Left lung (tissue), 10 donors: Measurements from ENCODE around the gene NCOA6. TPM values are rescaled to one million over a fixed set of nuclear protein-coding genes. Genes with fewer than 3 reads are reported as not detected.

Source experiments
- ATAC-seq: fragments of 200-7000 bp; cut with Tn5 transposase; one replicate; pipeline ENCODE4 v1.9.1; 2020; ENCODE audit warnings: moderate library complexity
- DNase-seq, 4 donors: peaks; one replicate each; pipeline ENCODE4 v3.0.0-alpha.2; 2013 to 2020
- H3K27ac ChIP-seq, 2 donors: fragments of 200-600 bp; sonication (generic) in 1 of 2; one replicate each; pipeline versions ENCODE4 v1.5.0 to v1.8.0; 2020 to 2021
- H3K27me3 ChIP-seq, 2 donors: fragments of 200-600 bp; sonication (generic) in 1 of 2; one replicate each; pipeline versions ENCODE4 v1.5.0 to v1.8.0; 2020 to 2021
- H3K36me3 ChIP-seq, 2 donors: fragments of 200-600 bp; sonication (generic) in 1 of 2; one replicate each; pipeline versions ENCODE4 v1.5.0 to v1.8.0; 2020 to 2021
- H3K4me1 ChIP-seq, 2 donors: fragments of 200-600 bp; one replicate each; pipeline ENCODE4 v1.8.0; 2021
- H3K4me3 ChIP-seq, 2 donors: fragments of 200-600 bp; sonication (generic) in 1 of 2; one replicate each; pipeline versions ENCODE4 v1.5.0 to v1.8.0; 2020 to 2021; ENCODE audit warnings: mild to moderate bottlenecking in 1 of 2
- H3K9me3 ChIP-seq, 2 donors: fragments of 200-600 bp; sonication (generic) in 1 of 2; one replicate each; pipeline versions ENCODE4 v1.5.0 to v1.8.0; 2020 to 2021
- intact Hi-C, 2 donors: fragments of 100-400 bp; cut with DNase I; formaldehyde crosslinking; loops; one replicate each; pipeline versions ENCODE4 v1.11.2 to v1.14.2; 2022
- polyA plus RNA-seq, 6 donors: library from polyadenylated mRNA; unstranded; fragments of 120-200 nt; gene quantifications; one replicate each; pipeline ENCODE4 v1.2.1, GENCODE V29; 2013; ENCODE audit not compliant: insufficient read length in 6 of 6
- total RNA-seq, 2 donors: library from RNA; stranded (reverse); fragmentation: NEBNext Ultra II Directional; extraction: Animal tissue kit (Norgen Biotek cat#: 25700); gene quantifications; one replicate each; pipeline ENCODE4 v1.2.1, GENCODE V29; 2021
- TF ChIP-seq, protein P1 (sequence below), 2 donors: fragments of 200-600 bp; sonication (generic) in 1 of 2; IDR thresholded peaks; one replicate each; pipeline versions ENCODE4 v1.5.0 to v1.8.0; 2021; ENCODE audit warnings: antibody characterized with exemption in 2 of 2
- donor health status: DM: no; HTN: yes; CAD: no.
- donor health status: DM: no; HTN: no; CAD: no.

The NCOA6 gene
- total and polyA plus RNA-seq, 8 donors, result 26.0 to 52.3 (median 45.0) TPM

DNA sequence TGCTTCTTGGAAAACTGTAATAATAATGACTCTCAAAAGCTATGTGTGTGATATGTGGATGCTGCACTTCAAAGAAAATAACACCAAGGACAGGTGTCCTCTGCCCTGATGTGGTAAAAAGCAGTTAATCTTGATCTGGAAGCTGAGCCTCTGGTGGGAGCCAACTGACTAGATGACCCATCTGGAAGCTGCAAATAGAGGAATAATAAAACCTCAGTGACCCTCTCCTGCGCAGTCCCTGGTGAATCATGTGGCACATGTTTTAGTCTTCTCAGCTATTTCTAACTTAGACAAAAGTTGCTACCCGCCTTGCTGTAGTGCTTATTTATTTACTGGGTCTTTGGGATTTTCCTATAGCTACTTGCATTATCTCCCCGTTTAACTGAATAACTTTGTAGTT lies 74.0 kb downstream of the NCOA6 start:
- peaks cover 0 to 98% of the 10 kb centered on the region in 2 donors for H3K36me3 ChIP-seq
- no peaks in the 10 kb centered on the region for H3K9me3 ChIP-seq
- H3K4me3 ChIP-seq, result no peak overlapping the region
- no peak for ATAC-seq
- intact Hi-C loops, result no loop called here
- no peak for DNase-seq
- TF ChIP-seq, protein P1, sequence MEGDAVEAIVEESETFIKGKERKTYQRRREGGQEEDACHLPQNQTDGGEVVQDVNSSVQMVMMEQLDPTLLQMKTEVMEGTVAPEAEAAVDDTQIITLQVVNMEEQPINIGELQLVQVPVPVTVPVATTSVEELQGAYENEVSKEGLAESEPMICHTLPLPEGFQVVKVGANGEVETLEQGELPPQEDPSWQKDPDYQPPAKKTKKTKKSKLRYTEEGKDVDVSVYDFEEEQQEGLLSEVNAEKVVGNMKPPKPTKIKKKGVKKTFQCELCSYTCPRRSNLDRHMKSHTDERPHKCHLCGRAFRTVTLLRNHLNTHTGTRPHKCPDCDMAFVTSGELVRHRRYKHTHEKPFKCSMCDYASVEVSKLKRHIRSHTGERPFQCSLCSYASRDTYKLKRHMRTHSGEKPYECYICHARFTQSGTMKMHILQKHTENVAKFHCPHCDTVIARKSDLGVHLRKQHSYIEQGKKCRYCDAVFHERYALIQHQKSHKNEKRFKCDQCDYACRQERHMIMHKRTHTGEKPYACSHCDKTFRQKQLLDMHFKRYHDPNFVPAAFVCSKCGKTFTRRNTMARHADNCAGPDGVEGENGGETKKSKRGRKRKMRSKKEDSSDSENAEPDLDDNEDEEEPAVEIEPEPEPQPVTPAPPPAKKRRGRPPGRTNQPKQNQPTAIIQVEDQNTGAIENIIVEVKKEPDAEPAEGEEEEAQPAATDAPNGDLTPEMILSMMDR (IDR thresholded peaks at IDR 0.05), result no peak
- no peaks in the 10 kb centered on the region for H3K4me1 ChIP-seq
- H3K27ac ChIP-seq, result no peak overlapping the region
- no peaks in the 10 kb centered on the region for H3K27me3 ChIP-seq

DNA sequence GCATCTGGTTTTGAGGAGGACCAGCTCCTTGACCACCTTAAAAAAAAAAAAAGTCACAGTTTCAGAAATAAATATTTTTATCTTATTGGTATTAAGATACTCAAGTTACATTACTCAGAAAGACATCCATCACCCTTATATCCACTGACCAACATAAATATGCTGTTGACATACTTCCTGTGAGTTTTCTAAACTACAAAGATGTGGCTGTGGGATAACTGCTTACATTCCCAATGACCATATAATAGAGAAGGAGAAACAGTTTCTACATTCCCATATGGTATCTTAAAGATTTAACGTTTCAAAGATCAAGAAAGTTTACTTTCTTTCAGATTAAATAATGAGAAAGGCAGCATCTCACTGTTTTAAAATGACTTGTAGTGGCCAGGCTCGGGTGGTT lies 75.0 kb downstream of the NCOA6 start:
- TF ChIP-seq, protein P1 (IDR thresholded peaks at IDR 0.05), result no peak
- no peaks in the 10 kb centered on the region for H3K27me3 ChIP-seq
- no peak overlapping the region for H3K4me3 ChIP-seq
- intact Hi-C loops, result no loop called here
- H3K9me3 ChIP-seq, result no peaks in the 10 kb centered on the region
- H3K4me1 ChIP-seq, result no peaks in the 10 kb centered on the region
- peaks cover 0 to 97% of the 10 kb centered on the region in 2 donors for H3K36me3 ChIP-seq
- ATAC-seq (no peak), DNase-seq (no peak)
- H3K27ac ChIP-seq, result no peak overlapping the region

DNA sequence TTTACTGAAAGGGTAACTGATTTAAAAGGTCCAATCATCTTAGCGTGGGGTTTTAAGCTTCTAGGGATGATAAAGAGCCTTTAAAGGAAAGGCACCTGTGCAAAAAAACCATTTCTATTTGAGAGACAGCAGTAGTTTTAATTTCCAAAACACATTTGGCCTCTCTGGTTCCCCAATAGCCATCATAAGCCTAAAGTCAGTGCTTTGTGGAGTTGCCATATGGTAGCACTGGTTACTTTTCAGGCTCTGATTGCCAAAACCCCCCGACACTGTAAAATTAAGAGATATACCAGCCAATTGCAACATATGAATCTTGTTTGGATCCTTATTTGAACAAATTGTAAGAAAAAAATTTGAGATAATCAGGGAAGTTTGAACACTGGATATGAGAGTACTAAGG lies 76.7 kb downstream of the NCOA6 start:
- Histone ChIP-seq H3K36me3 (peaks cover 0 to 97% of the 10 kb centered on the region in 2 donors), H3K27me3 (no peaks in the 10 kb centered on the region), H3K9me3 (no peaks in the 10 kb centered on the region), H3K4me3 (no peak overlapping the region), H3K27ac (no peak overlapping the region), H3K4me1 (no peaks in the 10 kb centered on the region)
- ATAC-seq (no peak), DNase-seq (no peak)
- intact Hi-C loops, result no loop called here
- TF ChIP-seq, protein P1 (IDR thresholded peaks at IDR 0.05), result no peak

DNA sequence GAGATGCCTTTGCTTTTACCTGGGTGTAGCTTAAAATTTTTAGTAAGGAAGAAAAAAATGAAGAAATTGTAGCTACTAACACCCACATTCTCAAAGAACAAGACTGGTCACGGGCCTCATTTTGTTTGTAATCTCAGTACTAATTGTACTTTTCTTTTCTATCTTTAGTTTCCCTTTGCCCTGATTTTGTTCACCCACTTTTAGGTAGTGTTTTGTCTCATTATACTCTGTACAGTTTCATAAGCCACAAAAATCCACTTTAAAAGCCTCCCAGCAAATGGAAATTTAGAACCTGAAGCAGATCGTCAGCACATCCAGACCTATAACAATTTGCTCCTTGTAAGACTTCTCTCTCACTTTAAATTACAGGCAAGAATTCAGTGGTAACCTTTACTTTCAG lies 78.0 kb downstream of the NCOA6 start:
- DNase-seq, result no peak
- Histone ChIP-seq H3K4me3 (no peak overlapping the region), H3K27me3 (no peaks in the 10 kb centered on the region), H3K9me3 (no peaks in the 10 kb centered on the region), H3K27ac (no peak overlapping the region), H3K4me1 (no peaks in the 10 kb centered on the region), H3K36me3 (peaks cover 0 to 97% of the 10 kb centered on the region in 2 donors)
- ATAC-seq, result no peak
- TF ChIP-seq, protein P1 (IDR thresholded peaks at IDR 0.05), result no peak
- intact Hi-C loops, result no loop called here

DNA sequence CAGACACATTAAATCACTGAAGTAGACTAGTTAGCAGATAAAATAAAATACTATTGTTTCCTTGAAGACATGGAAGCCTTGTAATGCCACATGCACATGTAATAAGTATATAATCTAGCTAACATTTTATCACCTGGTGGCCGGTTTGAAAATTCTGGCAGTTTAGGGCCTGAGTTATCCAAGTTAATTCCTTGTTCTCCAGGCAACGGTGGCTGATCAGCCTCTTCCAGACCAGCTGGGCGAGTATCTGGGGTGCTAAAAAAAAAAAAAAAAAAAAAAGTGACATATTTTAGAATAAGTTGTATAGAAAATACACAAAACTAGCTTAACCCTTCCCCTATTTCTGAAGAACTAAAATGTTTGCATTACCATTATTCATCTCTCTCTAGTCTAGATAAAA lies 78.8 kb downstream of the NCOA6 start:
- ATAC-seq (no peak), DNase-seq (no peak)
- no peaks in the 10 kb centered on the region for H3K27me3 ChIP-seq
- TF ChIP-seq, protein P1 (IDR thresholded peaks at IDR 0.05), result no peak
- intact Hi-C loops, result no loop called here
- H3K27ac ChIP-seq, result no peak overlapping the region
- H3K9me3 ChIP-seq, result no peaks in the 10 kb centered on the region
- no peaks in the 10 kb centered on the region for H3K4me1 ChIP-seq
- peaks cover 0 to 97% of the 10 kb centered on the region in 2 donors for H3K36me3 ChIP-seq
- H3K4me3 ChIP-seq, result no peak overlapping the region
